ENCODE measurements around the gene PRPF38A. TPM values are rescaled to one million over a fixed set of nuclear protein-coding genes. Genes with fewer than 3 reads are reported as not detected.

PRPF38A gene
- total RNA-seq, 1 experiment from 2014 or later, result 89.9 TPM

- H3K4me1 ChIP-seq (ENCODE audit: insufficient read depth, low read length), result peaks cover 5% of the 10 kb centered on the region; the same call in 1 of the 2 replicates
- H3K9ac ChIP-seq (ENCODE audit: extremely low read depth, insufficient read length, low read length), result no peak overlapping the region
- H3K9me3 Mint-ChIP-seq, result no peaks in the 10 kb centered on the region
- no peak overlapping the region for H2BK5ac ChIP-seq (ENCODE audit: insufficient read length, low read length)
- no peak overlapping the region for H4K91ac ChIP-seq (ENCODE audit: insufficient read length, low read depth, low read length)
- H3K4ac ChIP-seq (ENCODE audit: low read depth, low read length), result no peak overlapping the region
- H2BK20ac ChIP-seq (ENCODE audit: low read depth, low read length, poor library complexity, severe bottlenecking), result no peak overlapping the region
- no peak overlapping the region for H2BK15ac ChIP-seq (ENCODE audit: low read depth, low read length)
- DNase-seq, result no peak
- no peaks in the 10 kb centered on the region for H3K79me2 ChIP-seq (ENCODE audit: insufficient read depth, low read length)
- H3K27me3 ChIP-seq (ENCODE audit: insufficient read depth, low read length), result no peaks in the 10 kb centered on the region
- no peak overlapping the region for H3K23ac ChIP-seq (ENCODE audit: insufficient read length, low read depth, low read length)
- H3K4me1 Mint-ChIP-seq, result peaks cover 9 to 10% of the 10 kb centered on the region in 2 experiments
- H2BK120ac ChIP-seq (ENCODE audit: low read depth, low read length, poor library complexity, severe bottlenecking), result no peak overlapping the region
- H3T11ph ChIP-seq (ENCODE audit: low read length), result no peak overlapping the region
- no peak overlapping the region for H2AFZ ChIP-seq (ENCODE audit: low read length)
- no peak overlapping the region for H2AK5ac ChIP-seq (ENCODE audit: insufficient read length, low read length)
- no peaks in the 10 kb centered on the region for H3K27me3 Mint-ChIP-seq (ENCODE audit: low read depth)
- no peak overlapping the region for H3K27ac ChIP-seq (ENCODE audit: insufficient read length, low read depth, low read length)
- H3K27ac Mint-ChIP-seq, result peak overlapping the region; percentile 29 to 87 (median 52); a peak in 6 of 7 replicates
- no peaks in the 10 kb centered on the region for H3K9me3 ChIP-seq (ENCODE audit: control insufficient read depth, low read depth, low read length)
- H3K14ac ChIP-seq (ENCODE audit: insufficient read depth, low read length), result no peak overlapping the region
- no peaks in the 10 kb centered on the region for H3K79me1 ChIP-seq (ENCODE audit: insufficient read depth, low read depth, low read length, poor library complexity, severe bottlenecking)
- no peak overlapping the region for H4K8ac ChIP-seq (replicated peaks; ENCODE audit: insufficient read length, low read depth, low read length)
- no peak overlapping the region for H3K18ac ChIP-seq (ENCODE audit: insufficient read length, low read depth, low read length)
- no peak overlapping the region for H4K5ac ChIP-seq (ENCODE audit: insufficient read length, low read depth, low read length)
- no peak overlapping the region for H3K4me3 Mint-ChIP-seq
- no peaks in the 10 kb centered on the region for H4K20me1 ChIP-seq (ENCODE audit: control insufficient read depth, insufficient read depth, insufficient read length)
- H3K36me3 Mint-ChIP-seq (ENCODE audit: insufficient read depth in 1 of 3, low read depth in 3 of 3), result peaks cover 2 to 46% (median 31%) of the 10 kb centered on the region in 3 experiments; a peak in 5 of 7 replicates
- no peak overlapping the region for H3K4me2 ChIP-seq (ENCODE audit: insufficient read depth, insufficient read length, low read length)
- no peaks in the 10 kb centered on the region for H3K23me2 ChIP-seq (ENCODE audit: insufficient read length, low read depth, low read length, poor library complexity, severe bottlenecking)
- no peak overlapping the region for H2BK12ac ChIP-seq (ENCODE audit: insufficient read length, low read depth, low read length)
- no peak for TF ChIP-seq CTCF (conservative IDR thresholded peaks at IDR 0.05)
- WGBS (ENCODE audit: extremely low coverage, insufficient read length, low lambda C conversion rate), result no CpG with 5 or more reads among the region's 7 CpGs
- no peak overlapping the region for H3K56ac ChIP-seq (ENCODE audit: insufficient read length, low read depth, low read length)
These were observed 32.4 kb downstream of the PRPF38A start for GRCh38 chr1:52436817-52437216.
